Ramos (cell line): ENCODE measurements around the gene LAPTM5.

Experiments
- in situ Hi-C: fragments of 300-500 bp; cut with MboI; formaldehyde crosslinking; loops from one replicate; pipeline ENCODE4 v1.14.3; 2022; ENCODE audit warnings: low sequenced_read_pairs; ENCODE audit not compliant: unreplicated experiment

LAPTM5 gene

GRCh38 chr1:30746212-30747032 lies 11.2 kb downstream of the LAPTM5 start:
- in situ Hi-C loops, result no loop called here

GRCh38 chr1:30745834-30746208 lies 11.8 kb downstream of the LAPTM5 start:
- in situ Hi-C loops, result no loop called here

GRCh38 chr1:30745156-30745833 lies 12.3 kb downstream of the LAPTM5 start:
- in situ Hi-C loops, result no loop called here

- in situ Hi-C loops, result no loop called here
Measured at GRCh38 chr1:30744060-30744756, 13.4 kb downstream of the LAPTM5 start.

- in situ Hi-C loops, result no loop called here
Measured at GRCh38 chr1:30743584-30744059, 14.0 kb downstream of the LAPTM5 start.

GRCh38 chr1:30742963-30743559 lies 14.5 kb downstream of the LAPTM5 start:
- in situ Hi-C loops, result no loop called here

GRCh38 chr1:30742300-30742962 lies 15.1 kb downstream of the LAPTM5 start:
- in situ Hi-C loops, result no loop called here

GRCh38 chr1:30741239-30741894 lies 16.2 kb downstream of the LAPTM5 start:
- in situ Hi-C loops, result no loop called here

GRCh38 chr1:30740251-30741238 lies 17.0 kb downstream of the LAPTM5 start:
- in situ Hi-C loops, result no loop called here

GRCh38 chr1:30739601-30740000 lies 18.0 kb downstream of the LAPTM5 start:
- in situ Hi-C loops, result no loop called here

- in situ Hi-C loops, result no loop called here
Measured at GRCh38 chr1:30738715-30739559, 18.6 kb downstream of the LAPTM5 start.

GRCh38 chr1:30738040-30738714 lies 19.4 kb downstream of the LAPTM5 start:
- in situ Hi-C loops, result no loop called here

GRCh38 chr1:30737357-30738039 lies 20.1 kb downstream of the LAPTM5 start:
- in situ Hi-C loops, result no loop called here

GRCh38 chr1:30735668-30736498 lies 21.7 kb downstream of the LAPTM5 start:
- in situ Hi-C loops, result no loop called here

- in situ Hi-C loops, result no loop called here
Measured at GRCh38 chr1:30735124-30735523, 22.4 kb downstream of the LAPTM5 start.

- in situ Hi-C loops, result no loop called here
Measured at GRCh38 chr1:30734580-30734979, 23.0 kb downstream of the LAPTM5 start.
